Femur (tissue), 1 donor: ENCODE data around the gene ADRA2C.

ENCODE experiments used
- DNase-seq: peaks from one replicate; pipeline ENCODE4 v3.0.0-alpha.2; 2017

ADRA2C gene

DNA sequence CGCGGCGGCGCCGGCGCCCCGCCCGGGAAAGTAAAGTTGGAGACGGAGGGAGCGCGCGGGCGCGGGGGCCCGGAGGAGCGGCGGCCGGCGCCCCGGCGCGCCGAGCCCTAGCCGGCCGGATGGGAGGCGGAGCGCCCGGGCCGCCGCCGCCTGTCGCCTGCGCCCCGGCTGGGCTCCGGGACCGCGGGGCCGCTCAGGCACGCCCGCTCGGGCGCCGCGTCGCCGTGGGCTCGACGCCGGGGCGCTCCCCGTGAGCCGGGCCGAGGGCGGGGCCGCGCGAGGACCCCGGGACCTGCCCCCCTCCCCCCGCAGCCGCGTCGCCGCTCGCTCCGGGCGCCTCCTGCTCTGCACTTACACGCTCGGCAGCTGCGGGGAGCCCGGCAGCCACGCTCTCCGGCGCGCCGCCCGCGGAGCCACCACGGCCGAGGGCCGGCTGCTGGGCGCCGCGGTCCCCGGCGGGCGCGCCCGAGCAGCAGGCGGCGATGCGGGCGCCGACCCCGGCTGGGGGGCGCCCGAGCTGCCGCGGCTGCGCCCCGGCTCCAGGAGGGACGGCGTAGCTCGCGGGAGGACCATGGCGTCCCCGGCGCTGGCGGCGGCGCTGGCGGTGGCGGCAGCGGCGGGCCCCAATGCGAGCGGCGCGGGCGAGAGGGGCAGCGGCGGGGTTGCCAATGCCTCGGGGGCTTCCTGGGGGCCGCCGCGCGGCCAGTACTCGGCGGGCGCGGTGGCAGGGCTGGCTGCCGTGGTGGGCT is at the start of gene ADRA2C:
ADRA2C (plus strand) TSS at position 350 of the 749 bp plus-strand sequence; CDS start at position 572, 222 bp downstream.
- DNase-seq, result no peak

DNA sequence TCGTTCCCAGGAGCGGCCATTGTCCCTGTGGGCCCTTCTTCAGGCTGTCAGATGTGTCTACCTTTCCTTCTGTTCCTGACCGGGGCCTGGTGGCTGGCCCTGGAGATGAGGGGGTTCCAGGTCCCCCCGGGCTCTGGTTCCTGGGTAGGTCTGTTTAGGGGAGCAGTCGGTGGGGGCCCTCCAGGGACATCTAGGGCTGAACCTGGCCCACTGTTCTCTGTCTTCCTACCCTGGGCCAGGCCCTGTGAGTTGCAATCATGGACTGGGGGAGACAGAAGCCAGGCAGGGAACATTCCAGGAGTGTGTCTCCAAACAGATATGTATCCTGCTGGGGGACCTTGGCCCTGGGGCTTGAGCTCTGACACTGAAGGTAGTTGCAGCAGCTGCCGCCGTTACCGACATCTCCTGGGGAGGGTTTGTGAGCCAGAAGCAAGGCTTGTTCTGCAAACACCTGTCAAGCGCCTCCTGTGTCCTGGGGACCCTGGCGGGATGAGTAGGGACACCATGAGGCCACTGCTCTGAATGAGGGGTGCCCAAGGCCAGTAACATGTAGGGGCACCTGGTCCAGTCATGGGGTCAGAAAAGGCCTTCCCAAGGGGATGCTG is 49.5 kb upstream of the ADRA2C start:
- DNase-seq, result no peak

DNA sequence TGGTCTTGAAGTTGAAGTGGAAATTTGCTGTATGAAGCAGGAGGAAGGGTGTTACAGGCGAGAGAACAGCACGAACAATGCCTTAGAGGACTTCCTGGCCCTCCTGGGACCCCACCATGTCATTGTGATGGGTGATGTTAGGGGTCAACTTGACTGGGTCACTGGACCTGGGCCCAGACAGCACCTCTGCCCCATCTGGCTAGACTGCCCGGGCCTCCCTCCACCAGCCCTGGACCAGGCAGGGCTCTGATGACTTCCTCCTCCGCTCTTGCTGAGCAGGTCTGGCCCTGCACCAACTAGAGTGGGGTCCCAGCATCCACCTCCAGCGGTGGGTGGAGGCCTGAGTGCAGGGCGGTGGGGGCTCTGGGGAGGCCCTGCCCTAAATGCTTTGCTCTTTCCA is 48.9 kb upstream of the ADRA2C start:
- DNase-seq, result no peak

DNA sequence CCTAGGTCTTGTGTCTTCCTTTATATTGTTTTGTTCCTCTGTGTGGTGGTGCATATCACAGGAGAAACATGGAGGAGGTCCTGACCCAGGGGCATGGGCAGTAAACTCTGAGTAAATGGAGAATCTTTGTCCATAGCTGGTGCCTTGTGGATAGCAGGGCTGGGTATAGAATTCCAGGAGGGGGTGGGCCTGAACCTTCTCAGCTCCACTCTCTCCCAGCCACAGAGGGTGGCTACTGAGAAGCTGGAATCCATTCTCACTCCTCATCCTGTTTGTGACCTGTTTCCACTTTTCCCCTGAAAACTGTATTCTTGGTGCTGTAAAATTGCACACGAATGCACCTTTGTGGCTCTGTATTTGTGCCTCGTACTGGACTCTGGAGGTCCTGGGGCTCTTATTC is 47.7 kb upstream of the ADRA2C start:
- no peak for DNase-seq

DNA sequence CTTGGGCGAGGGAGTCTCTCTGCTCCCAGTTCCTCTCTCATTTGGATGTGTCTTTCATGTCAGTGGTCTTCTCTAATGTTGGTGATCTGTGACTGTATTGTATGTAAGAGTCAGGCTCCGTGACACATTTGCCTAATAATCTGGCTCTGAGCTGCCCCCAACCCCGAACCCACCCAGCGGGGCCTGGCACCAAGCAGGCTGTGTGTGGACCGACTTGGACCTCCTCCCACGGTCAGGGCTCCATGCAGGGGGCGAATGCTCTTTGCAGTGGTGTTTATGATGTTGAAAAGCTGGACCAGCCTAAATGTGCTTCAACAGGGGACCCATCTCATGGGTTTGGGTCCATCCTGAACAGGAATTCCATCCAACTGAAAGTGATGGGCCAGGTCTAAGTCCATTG is 47.0 kb upstream of the ADRA2C start:
- no peak for DNase-seq

DNA sequence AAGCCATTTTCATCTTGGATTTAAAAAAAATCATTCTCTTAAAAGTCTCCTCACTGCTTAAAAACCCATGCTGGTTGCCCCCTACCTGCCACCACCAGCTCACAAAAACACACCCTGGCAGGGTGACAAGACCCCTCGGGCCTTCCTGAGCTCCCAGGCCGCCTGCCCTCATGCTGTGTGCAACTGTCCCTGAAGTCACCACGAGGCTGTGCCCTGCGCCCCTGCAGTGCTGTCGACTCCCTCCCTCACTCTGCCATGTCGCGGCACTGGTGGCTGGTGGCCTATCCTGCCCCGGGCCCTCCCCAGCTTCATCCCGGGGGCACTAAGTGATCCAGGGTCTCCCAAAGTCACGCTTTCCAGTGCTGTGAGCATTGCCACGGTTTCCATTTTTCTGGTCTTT is 46.3 kb upstream of the ADRA2C start:
- DNase-seq, result no peak

DNA sequence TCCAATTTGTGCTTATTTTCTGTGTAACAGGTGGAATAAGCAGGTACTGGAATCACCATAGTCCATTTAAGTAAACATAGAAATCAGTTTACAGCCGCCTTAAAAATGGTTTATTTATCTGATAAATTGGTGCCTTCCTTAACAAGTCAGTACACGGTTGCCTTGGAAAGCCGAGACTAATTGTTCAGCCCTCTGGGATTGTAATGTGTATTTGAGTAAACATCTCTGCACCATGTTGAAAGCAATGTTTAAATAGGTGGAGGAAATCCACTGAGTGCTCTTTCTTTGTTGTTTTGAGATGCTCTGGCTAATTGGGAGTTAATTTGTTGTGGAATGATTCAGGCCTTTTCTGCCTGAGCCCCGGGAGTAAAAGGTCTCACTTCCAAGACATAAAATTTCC is 45.7 kb upstream of the ADRA2C start:
- no peak for DNase-seq

DNA sequence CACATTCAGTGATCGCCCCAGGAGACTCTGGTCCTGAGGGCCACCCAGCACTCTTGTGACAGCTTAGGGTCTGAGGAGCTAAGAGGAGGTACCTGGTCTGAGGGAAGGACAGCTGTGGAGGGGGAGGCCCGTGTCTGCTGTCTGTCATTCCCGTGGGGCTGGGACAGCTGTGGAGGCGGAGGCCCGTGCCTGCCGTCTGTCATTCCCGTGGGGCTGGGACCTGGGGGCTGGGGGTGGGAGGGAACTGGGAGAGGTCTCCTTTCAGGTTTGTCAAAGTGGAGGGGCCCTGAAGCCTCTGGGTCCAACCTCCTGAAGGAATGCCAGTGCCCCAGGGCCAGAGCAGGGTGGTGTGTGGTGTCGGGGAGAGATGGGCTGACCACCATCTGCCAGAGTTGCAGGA is 45.0 kb upstream of the ADRA2C start:
- no peak for DNase-seq

DNA sequence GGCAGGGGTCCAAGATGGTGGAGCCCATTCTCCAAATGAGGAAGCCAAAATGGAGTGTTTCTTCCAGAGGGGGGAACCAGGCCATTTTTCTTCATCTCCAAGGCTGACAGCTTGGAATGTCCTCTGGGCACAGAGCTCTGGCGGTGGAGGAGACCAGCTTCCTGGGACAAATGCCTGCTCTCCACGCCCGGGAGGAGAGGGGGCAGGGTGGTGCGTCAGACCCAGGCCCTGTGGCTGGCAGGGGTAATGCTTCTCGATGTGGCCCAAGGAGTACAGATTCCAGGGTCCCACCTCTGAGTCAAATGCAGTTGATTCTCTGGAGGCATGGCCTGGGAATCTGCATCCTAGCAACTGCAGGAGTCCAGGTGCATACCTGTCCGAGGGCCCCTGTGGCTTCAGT is 44.6 kb upstream of the ADRA2C start:
- no peak for DNase-seq

DNA sequence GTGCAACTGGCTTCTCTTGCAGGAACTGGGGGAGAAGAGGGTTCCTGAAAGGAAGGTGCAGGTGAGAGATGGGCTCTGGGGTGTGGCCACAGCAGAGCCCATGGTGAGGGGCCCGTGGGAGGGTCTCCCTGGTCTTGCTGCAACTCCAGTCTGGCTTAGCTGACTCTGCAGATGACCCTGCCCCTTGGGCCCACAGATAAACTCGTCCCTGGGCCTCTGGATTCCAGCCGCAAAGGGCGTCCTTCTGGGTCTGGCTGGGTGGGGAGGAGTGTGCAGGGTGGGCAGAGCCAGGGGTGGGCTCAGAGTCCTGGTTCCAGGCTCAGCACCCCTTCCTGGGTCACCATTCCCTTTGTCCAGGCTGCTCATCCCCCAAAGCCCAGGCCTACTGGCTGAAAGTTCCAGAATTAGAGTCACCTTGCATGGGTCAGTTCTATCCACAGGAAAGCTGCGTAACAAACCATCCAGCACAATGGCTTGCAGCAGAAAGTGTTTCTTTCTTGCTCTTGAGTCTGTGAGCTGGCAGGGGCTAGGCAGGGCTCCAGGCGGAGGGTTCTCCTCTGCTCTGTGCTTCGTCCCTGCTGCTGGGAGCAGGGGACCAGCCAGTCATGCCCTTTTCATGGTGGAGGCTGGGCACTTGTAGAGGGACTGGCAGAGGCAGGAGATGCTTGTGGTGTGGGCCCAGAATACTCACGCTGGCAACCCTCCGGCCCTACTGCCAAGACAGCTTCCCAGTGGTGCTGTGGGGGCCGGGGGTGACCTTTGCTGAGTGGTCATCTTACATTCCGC is 43.5 kb upstream of the ADRA2C start:
- no peak for DNase-seq

DNA sequence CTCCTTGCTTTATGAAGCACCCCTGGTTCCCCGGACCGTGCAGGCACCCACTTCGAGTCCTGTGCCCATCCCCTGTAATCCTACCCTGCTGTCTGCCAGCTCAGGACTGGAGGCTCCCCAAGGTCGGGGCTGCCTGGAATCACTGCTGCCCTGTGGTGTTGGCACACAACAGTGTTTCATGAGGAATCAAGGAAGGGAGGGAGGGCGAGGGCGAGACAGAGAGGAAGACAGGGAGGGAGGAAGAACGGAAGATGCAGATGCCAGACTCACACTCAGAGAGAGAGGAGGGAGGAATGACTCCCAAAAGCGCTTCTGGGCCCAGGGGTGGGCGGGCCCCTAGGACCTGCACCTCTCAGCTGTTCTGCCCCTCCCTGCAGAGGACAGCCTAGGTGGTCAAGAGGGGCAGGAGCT is 42.9 kb upstream of the ADRA2C start:
- no peak for DNase-seq

DNA sequence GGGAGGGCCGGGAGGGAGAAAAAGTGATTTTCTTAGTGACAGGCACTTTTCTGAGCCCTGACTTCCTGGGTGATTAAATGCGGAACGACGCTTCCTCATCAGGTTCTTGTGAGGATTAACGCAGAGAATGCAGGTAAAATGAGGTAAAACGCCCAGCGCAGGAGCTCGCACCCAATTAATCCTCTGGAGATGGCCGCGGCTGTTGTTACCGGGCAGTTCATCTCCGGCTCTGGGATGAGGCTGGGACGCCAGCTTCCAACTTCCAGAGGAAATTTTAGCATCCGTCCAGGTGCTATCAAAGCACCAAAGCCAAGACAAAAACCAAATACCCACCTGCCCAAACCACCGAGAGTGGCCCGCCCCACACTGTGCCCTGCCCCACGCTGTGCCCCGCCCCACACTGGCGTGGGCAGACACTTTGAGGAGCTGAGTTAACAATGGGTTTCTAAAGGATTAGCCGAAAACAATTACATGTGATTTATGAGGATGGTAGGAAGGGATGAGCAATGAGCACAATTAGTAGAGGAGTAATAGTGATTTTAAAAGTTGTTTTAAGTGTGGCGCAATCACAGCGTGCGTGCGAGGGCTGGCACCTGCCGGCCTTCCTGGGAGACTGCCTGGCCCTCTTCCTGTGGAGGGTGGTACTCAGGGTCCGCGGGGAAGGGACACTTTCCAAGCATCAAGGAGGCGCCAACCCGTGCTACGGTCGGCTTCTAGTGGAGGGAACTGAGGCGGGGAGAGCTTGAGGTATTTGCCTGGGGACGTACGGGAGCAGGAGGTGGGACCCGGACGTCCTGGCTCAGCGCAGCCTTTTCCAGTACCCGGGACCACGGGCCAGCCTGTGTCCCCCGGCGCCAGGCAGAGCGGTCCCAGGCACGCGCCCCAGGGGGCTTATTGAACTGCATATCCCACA is 41.6 kb upstream of the ADRA2C start:
- no peak for DNase-seq

DNA sequence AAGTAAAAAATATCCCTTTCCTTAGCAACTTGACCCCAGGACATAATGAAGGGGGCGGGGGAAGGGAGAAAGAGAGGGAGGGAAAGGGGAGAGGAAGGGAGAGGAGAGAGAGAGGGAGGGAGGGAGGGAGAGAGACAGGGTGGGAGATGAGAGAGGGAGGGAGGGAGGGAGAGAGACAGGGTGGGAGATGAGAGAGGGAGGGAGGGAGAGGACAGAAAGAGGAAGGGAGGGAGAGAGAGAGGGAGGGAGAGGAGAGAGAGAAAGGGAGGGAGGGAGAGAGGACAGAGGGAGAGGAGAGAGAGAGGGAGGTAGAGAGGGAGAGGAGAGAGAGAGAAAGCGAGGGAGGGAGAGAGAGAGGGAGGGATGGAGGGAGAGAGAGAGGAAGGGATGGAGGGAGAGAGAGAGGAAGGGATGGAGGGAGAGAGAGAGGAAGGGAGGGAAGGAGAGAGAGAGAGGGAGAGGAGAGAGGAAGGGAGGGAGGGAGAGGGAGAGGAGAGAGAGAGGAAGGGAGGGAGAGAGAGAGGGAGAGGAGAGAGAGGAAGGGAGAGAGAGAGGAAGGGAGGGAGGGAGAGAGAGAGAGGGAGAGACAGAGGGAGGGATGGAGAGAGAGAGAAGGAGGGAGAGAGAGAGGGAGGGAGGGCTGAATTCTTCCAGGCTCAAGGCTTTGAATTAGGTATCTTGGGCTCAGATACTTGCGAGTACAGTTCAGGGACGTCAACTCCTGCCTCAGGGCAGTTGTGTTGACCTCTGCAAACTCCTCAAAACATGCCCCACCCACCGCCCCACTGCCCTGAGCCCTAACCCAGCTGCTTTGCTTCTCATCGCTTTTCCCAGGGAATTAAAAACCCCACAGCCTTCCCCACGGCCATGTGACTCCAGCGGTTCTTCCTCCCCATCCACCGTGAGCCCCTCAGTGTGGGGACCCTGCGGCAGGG is 40.0 kb upstream of the ADRA2C start:
- DNase-seq, result no peak

DNA sequence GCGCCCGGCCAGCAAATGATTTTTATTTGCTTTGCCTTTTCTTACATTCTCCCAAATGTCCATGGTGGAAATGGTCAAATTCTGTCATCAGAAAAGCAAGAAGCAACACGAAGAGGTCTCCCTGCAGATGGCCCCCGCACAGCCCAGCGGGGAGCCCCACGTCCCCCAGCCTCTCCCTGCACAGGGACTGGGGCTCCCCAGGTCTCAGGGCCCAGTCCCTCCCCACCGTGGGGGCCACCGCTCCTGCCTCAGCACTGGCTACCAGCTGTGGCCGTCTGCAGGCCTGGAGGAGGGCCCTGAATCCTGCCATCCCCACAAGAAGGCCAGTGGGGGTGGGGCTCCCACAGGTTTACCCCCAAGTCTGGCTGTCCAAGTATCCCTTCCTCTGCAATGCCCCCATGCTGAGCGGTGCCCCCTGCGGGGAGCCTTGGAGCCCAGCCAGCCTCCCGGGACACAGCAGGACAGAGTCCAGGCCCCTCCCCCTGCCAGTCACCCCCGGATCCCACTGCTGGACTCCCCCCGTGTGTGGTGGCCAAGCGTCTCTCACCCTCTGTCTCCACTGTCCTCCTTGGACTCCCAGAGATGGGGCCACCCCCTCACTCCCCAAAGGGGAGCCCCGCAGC is 38.2 kb upstream of the ADRA2C start:
- DNase-seq, result no peak

DNA sequence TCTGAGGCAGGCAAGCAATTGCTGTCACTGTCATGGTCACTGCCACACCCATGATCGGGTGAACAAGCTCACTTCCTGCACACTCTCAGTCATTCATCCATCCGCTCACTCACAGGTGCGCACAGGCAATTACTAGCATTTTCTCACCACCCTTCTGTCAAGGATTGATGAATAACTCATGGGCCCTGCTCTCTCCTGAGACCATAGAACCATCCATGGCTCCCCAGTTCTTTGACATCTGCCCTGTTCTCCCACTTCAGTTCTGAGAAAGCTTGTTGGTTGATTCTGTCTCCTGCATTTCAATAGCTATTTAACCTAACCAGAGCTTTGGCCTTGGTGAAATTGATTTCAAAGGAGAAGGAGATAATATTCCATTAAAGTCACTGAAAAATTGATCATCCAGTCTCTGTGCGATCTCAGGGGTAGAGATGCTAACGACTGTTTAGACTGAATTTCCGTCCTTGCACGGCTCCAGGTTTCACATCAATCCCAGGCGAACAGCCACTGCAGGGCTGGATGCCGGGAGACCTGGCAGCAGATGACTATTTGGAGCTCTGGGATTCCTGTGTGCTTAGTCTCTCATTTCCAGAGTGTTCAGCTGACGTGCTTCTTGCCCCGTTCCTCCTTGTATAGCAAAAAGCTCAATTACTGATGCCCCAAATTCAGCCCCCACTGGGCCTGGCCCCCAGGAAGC is 36.9 kb upstream of the ADRA2C start:
- peak; percentile 31 for DNase-seq

DNA sequence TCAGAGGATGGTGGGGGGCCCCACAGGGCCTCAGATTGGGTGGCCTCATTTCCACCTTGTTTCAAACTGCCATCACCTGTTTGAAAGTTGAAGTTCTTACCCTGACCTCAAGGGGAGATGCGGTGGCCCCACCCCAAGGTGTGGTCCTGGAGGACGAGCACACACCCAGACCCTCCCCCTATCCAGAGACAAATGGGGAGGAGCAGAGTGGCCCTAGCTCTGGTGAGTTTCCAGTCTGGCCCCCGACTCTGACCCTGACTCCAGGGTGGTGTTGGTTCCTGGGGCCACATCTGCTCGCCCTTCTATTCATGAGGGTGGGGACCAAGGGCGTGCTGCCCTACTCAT is 36.3 kb upstream of the ADRA2C start:
- no peak for DNase-seq

DNA sequence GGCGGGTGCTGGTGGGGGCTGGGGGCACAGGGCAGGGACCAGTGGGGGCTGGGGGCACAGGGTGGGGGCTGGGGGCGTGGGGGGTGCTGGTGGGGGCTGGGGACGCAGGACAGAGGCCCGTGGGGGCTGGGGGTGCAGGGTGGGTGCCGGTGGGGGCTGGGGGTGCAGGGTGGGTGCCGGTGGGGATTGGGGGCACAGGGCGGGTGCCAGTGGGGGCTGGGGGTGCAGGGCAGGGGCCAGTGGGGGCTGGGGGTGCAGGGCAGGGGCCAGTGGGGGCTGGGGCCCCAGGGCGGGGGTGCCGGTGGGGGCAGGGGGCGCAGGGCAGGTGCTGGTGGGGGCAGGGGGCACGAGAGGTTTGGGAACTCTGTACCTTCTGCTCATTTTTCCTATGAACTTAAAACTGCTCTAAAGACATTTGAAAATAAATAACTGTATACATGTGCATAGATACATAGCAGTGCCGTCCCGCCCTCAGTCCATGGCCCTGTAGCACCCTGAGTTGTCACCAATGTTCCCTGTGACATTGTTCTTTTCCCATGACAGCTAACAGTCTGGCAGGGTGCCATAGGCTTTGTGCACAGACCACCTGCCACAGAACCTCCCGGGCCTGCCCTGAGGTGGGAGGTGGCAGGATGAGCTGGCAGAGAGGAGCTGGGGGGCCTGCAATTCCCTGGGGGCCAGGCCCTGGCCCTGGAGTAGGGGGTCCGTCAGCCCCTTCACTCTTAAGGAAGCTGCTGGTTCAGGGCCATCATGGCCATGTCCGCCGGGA is 35.6 kb upstream of the ADRA2C start:
- DNase-seq, result no peak

DNA sequence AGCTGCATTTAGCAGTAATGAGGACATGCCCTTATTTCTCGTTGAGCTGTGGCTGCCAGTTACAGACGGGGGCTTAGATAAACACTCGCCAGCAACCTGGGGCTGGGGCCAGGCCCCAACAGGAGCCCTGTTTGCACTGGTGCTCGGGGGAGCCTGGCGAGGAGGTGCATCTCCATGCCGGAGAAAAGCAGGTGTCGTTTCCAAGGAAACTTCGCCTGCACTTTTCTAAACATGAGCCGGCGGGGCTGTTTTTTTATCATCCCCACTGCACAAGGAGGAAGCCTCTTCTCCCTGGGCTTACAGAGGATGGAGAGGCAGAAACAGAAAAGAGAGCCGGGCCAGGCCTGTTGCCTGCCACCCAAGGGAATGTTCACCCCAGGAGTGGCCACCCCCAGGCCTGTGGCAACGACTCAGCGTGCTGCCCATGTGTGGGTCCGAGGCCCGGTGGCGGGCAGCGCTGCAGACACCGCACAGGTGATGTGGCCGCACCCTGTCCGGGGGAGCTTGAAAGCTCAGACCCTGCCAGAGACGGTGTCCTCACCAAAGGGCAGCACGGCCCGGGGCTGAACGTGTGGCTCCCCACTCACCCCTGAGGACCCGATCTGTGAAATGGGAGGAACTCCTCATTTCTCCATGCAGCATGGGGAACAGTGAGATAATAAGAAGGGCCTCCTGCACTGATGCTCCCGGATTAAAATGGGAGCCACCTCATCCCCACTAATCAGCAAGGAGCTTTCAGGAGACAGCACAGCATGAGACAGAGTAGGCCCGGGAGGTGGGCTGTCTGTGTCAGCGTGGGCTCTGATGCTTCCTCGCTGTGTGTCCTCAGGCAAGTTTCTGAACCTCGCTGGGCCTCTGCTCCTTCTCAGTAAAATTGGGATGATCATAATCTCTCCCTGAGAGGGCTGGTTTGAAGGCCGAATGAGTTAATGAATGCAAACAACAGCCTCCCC is 33.8 kb upstream of the ADRA2C start:
- DNase-seq, result no peak

DNA sequence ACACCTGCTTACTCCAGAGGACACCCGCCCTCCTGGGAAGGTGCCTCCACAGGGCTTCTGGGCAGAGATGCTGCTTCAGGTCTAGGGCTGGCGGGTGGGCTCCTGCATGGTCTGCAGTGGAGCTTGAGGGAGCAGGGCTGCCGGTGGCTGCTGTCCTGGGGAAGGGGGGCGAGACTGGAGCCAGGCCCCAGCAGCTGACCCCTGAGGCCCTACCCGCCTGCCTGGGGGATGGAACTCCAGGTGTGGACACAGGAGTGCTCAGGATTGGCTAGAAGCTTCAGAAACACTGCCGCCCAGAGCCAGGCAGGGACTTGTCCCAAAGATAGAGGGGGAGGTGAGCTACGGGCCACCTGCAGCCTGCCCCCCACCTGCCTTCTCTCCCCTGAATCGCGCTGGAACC is 33.0 kb upstream of the ADRA2C start:
- DNase-seq, result no peak
